ENCODE results near the gene CTSA.

- TF ChIP-seq, protein P1, sequence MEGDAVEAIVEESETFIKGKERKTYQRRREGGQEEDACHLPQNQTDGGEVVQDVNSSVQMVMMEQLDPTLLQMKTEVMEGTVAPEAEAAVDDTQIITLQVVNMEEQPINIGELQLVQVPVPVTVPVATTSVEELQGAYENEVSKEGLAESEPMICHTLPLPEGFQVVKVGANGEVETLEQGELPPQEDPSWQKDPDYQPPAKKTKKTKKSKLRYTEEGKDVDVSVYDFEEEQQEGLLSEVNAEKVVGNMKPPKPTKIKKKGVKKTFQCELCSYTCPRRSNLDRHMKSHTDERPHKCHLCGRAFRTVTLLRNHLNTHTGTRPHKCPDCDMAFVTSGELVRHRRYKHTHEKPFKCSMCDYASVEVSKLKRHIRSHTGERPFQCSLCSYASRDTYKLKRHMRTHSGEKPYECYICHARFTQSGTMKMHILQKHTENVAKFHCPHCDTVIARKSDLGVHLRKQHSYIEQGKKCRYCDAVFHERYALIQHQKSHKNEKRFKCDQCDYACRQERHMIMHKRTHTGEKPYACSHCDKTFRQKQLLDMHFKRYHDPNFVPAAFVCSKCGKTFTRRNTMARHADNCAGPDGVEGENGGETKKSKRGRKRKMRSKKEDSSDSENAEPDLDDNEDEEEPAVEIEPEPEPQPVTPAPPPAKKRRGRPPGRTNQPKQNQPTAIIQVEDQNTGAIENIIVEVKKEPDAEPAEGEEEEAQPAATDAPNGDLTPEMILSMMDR (IDR thresholded peaks at IDR 0.05 in 8 of 11, conservative IDR thresholded peaks at IDR 0.05 in 3 of 11) = no peak
- TF ChIP-seq POLR2AphosphoS5 (IDR thresholded peaks at IDR 0.05) = peak in 2 of 3 donors; percentile 23 to 44
Observed at GRCh38 chr20:45848421-45848820, 42.7 kb upstream of the CTSA start.
